Measurements from ENCODE around the gene FSHR. TPM values are rescaled to one million over a fixed set of nuclear protein-coding genes. Genes with fewer than 3 reads are reported as not detected.

The FSHR gene
- total RNA-seq, 1 experiment from 2014 or later, result not detected

GRCh38 chr2:48979691-48980090 lies 174.6 kb downstream of the FSHR start:
- intact Hi-C loops (cut with micrococcal nuclease; ENCODE audit: unreplicated experiment), result no loop called here
- no peaks in the 10 kb centered on the region for H3K27me3 ChIP-seq (replicated peaks; ENCODE audit: insufficient read depth, low read depth, low read length, poor library complexity)
- no peak for TF ChIP-seq CTCF (conservative IDR thresholded peaks at IDR 0.05; ENCODE audit: low read depth, low read length)
- no peak for TF ChIP-seq EZH2 (IDR thresholded peaks at IDR 0.05; ENCODE audit: borderline replicate concordance, low read depth, low read length, poor library complexity, severe bottlenecking)
- ChIA-PET POLR2A (ENCODE audit: low non-redundant PET) (no interaction called here), CTCF (no interaction called here)
- peaks cover 6% of the 10 kb centered on the region for H3K4me1 ChIP-seq (ENCODE audit: insufficient read depth, low read length, poor library complexity, severe bottlenecking)
- no peak overlapping the region for H3K4me3 ChIP-seq (ENCODE audit: low read depth, low read length, poor library complexity, severe bottlenecking)
- H3K36me3 ChIP-seq (ENCODE audit: insufficient read depth, low read length, poor library complexity, severe bottlenecking), result no peaks in the 10 kb centered on the region
- H3K27ac ChIP-seq (ENCODE audit: low read depth, low read length, poor library complexity, severe bottlenecking), result no peak overlapping the region
- H3K9me3 ChIP-seq (ENCODE audit: low read depth, low read length, poor library complexity, severe bottlenecking), result no peaks in the 10 kb centered on the region
- DNase-seq (ENCODE audit: low spot score), result no peak
- no TSS peak for BruUV-seq (replicated peaks)

DNA sequence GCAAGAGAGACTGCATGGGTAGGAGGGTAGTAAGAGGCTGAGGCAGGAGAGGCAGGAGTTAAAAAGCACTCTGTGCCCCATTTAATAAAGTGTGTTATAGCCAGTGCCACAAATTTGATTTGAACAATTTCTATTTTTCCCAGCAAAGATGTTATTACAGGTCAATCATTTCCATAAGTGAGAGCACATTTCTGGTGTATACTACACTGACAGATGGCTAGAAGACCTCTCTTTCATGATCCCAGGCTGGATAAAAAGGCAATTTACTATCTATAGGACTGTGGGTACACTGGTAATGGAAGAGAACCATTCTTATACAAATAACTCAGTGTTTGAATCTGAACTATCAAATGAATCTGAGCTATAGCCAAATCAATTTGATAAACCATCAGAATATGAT lies 176.2 kb downstream of the FSHR start:
- no peak for DNase-seq (ENCODE audit: low spot score)
- no TSS peak for BruUV-seq (replicated peaks)
- TF ChIP-seq EZH2 (IDR thresholded peaks at IDR 0.05; ENCODE audit: borderline replicate concordance, low read depth, low read length, poor library complexity, severe bottlenecking) (no peak), CTCF (conservative IDR thresholded peaks at IDR 0.05; ENCODE audit: low read depth, low read length) (no peak)
- no peak overlapping the region for H3K27ac ChIP-seq (ENCODE audit: low read depth, low read length, poor library complexity, severe bottlenecking)
- peaks cover 6% of the 10 kb centered on the region for H3K4me1 ChIP-seq (ENCODE audit: insufficient read depth, low read length, poor library complexity, severe bottlenecking)
- H3K36me3 ChIP-seq (ENCODE audit: insufficient read depth, low read length, poor library complexity, severe bottlenecking), result no peaks in the 10 kb centered on the region
- no peak overlapping the region for H3K4me3 ChIP-seq (ENCODE audit: low read depth, low read length, poor library complexity, severe bottlenecking)
- CTCF ChIA-PET, result no interaction called here
- POLR2A ChIA-PET (ENCODE audit: low non-redundant PET), result no interaction called here
- H3K27me3 ChIP-seq (replicated peaks; ENCODE audit: insufficient read depth, low read depth, low read length, poor library complexity), result peaks cover 11% of the 10 kb centered on the region
- no peaks in the 10 kb centered on the region for H3K9me3 ChIP-seq (ENCODE audit: low read depth, low read length, poor library complexity, severe bottlenecking)
- intact Hi-C loops (cut with micrococcal nuclease; ENCODE audit: unreplicated experiment), result no loop called here

DNA sequence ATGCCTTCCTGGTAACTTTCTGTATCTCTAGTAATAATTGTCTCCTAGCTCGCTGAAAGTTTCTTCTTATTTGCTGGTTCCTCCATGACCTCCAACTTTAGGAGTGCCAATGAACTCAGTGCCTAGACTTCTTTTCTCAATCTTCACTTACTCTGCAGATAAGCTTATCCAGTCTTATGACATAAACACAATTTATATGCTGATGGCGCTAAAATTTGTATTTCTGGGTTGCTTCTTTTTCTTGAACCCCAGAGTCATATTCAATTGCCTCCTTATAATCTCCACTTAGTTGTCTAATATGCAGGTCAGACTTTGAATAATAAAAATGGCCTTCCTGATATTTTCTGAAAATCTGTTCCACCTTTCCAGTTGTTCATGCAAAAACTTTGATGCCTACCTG lies 182.5 kb downstream of the FSHR start:
- POLR2A ChIA-PET (ENCODE audit: low non-redundant PET), result no interaction called here
- no peaks in the 10 kb centered on the region for H3K9me3 ChIP-seq (ENCODE audit: low read depth, low read length, poor library complexity, severe bottlenecking)
- peaks cover 12% of the 10 kb centered on the region for H3K27me3 ChIP-seq (replicated peaks; ENCODE audit: insufficient read depth, low read depth, low read length, poor library complexity)
- no peak for DNase-seq (ENCODE audit: low spot score)
- intact Hi-C loops (cut with micrococcal nuclease; ENCODE audit: unreplicated experiment), result no loop called here
- H3K4me1 ChIP-seq (ENCODE audit: insufficient read depth, low read length, poor library complexity, severe bottlenecking), result no peaks in the 10 kb centered on the region
- H3K27ac ChIP-seq (ENCODE audit: low read depth, low read length, poor library complexity, severe bottlenecking), result no peak overlapping the region
- TF ChIP-seq EZH2 (IDR thresholded peaks at IDR 0.05; ENCODE audit: borderline replicate concordance, low read depth, low read length, poor library complexity, severe bottlenecking), result no peak
- no peak for TF ChIP-seq CTCF (conservative IDR thresholded peaks at IDR 0.05; ENCODE audit: low read depth, low read length)
- CTCF ChIA-PET, result no interaction called here
- H3K4me3 ChIP-seq (ENCODE audit: low read depth, low read length, poor library complexity, severe bottlenecking), result no peak overlapping the region
- no peaks in the 10 kb centered on the region for H3K36me3 ChIP-seq (ENCODE audit: insufficient read depth, low read length, poor library complexity, severe bottlenecking)
- no TSS peak for BruUV-seq (replicated peaks)

Measured in A673 (cell line).